HepG2 (cell line): Measurements from ENCODE around the gene NKD1. TPM values are rescaled to one million over a fixed set of nuclear protein-coding genes. Genes with fewer than 3 reads are reported as not detected.
A peak's percentile ranks its signal among the peaks of the same experiment; 100 is the strongest.

Experiments
- ATAC-seq: fragments of 200-7000 bp; cut with Tn5 transposase; 3 replicates; pipeline ENCODE4 v1.9.1; 2020; ENCODE audit warnings: mild to moderate bottlenecking, moderate library complexity
- BruUV-seq: library from RNA; stranded (reverse); fragments of 400-500 nt; replicated peaks from 2 replicates; lab custom pipeline; 2021; lab: Mats Ljungman, UMichigan
- CTCF ChIA-PET: fragments of 300-600 bp; formaldehyde crosslinking; extraction: SDS; loops from one replicate; lab custom pipeline; 2021; ENCODE audit warnings: low total read pairs, inconsistent platforms, low intra/inter-chr PET ratio; lab: Yijun Ruan, JAX
- POLR2A ChIA-PET: fragments of 350-600 bp; sonication (Branson Sonifier 250); formaldehyde crosslinking; loops from one replicate; lab custom pipeline; 2020; ENCODE audit warnings: antibody characterized with exemption, inconsistent platforms; lab: Yijun Ruan, JAX
- DNase-seq: peaks from one replicate; pipeline ENCODE4 v3.0.0-alpha.2; 2015; ENCODE audit warnings: low spot score
- FAIRE-seq: peaks from 3 replicates; lab custom pipeline; 2011; peaks lifted over from hg19 to GRCh38; lab: Jason Lieb, UNC
- H2AFZ ChIP-seq: one replicate; pipeline ENCODE4 v1.6.1; 2011; ENCODE audit warnings: low read length, inconsistent platforms
- H3K27ac ChIP-seq: fragments of 300-600 bp; 3 replicates; pipeline ENCODE4 v1.8.0; 2011; ENCODE audit warnings: mixed run types, mild to moderate bottlenecking, mixed read lengths, low read length, inconsistent platforms; ENCODE audit not compliant: insufficient read depth; ENCODE audit errors: extremely low read length
- H3K27me3 ChIP-seq, 2 experiments: fragments of 200-600 bp in 1 of 2; 2 replicates in 1 of 2; 3 replicates in 1 of 2; pipeline versions ENCODE4 v1.6.0 to v1.8.0; 2011; ENCODE audit warnings: low read length in 2 of 2, mild to moderate bottlenecking in 2 of 2, moderate library complexity in 2 of 2, inconsistent platforms in 1 of 2; ENCODE audit not compliant: insufficient read depth in 2 of 2, control insufficient read depth in 1 of 2
- H3K36me3 ChIP-seq, 2 experiments: fragments of 200-600 bp in 1 of 2; replicated peaks in 1 of 2; 2 replicates in 1 of 2; 3 replicates in 1 of 2; pipeline versions ENCODE4 v1.5.1 to v1.8.0; 2011; ENCODE audit warnings: low read length in 2 of 2, inconsistent platforms in 1 of 2; ENCODE audit not compliant: insufficient read depth in 2 of 2, control insufficient read depth in 1 of 2
- H3K4me1 ChIP-seq: 2 replicates; pipeline ENCODE4 v1.5.1; 2012; ENCODE audit warnings: low read length, inconsistent platforms; ENCODE audit not compliant: insufficient read depth
- H3K4me2 ChIP-seq: 2 replicates; pipeline ENCODE4 v1.6.0; 2011; ENCODE audit warnings: low read depth, low read length, inconsistent platforms
- H3K4me3 ChIP-seq, 3 experiments: fragments of 200-600 bp in 1 of 3; sonication (generic), shearing (Covaris generic) in 1 of 3; replicated peaks in 1 of 3; 2 replicates each; pipeline ENCODE4 v1.5.1; 2011 to 2016; ENCODE audit warnings: low read length in 3 of 3, inconsistent platforms in 2 of 3, low read depth in 2 of 3, mild to moderate bottlenecking in 2 of 3, control low read depth in 1 of 3, mixed read lengths in 1 of 3; ENCODE audit not compliant: insufficient read depth in 1 of 3
- H3K79me2 ChIP-seq: one replicate; pipeline ENCODE4 v1.6.1; 2011; ENCODE audit warnings: low read length, inconsistent platforms; ENCODE audit not compliant: insufficient read depth
- H3K9ac ChIP-seq: 2 replicates; pipeline ENCODE4 v1.6.0; 2011; ENCODE audit warnings: mild to moderate bottlenecking, low read depth, low read length, inconsistent platforms; ENCODE audit not compliant: insufficient read depth
- H3K9me3 ChIP-seq: 2 replicates; pipeline ENCODE4 v1.5.1; 2012; ENCODE audit warnings: mild to moderate bottlenecking, low read length
- H4K20me1 ChIP-seq: 2 replicates; pipeline ENCODE4 v1.6.0; 2011; ENCODE audit warnings: inconsistent platforms, mild to moderate bottlenecking, low read length, moderate library complexity; ENCODE audit not compliant: insufficient read depth
- AGO1 ChIP-seq: fragments of 200-400 bp; formaldehyde crosslinking; IDR thresholded peaks from 2 replicates; pipeline ENCODE4 v1.6.1; 2017; ENCODE audit warnings: mild to moderate bottlenecking, low read depth, low read length, moderate library complexity; ENCODE audit not compliant: poor library complexity, severe bottlenecking
- AGO2 ChIP-seq: fragments of 200-400 bp; formaldehyde crosslinking; optimal IDR thresholded peaks from 2 replicates; pipeline ENCODE3; 2017; ENCODE audit warnings: mild to moderate bottlenecking, low read depth, low read length, moderate library complexity
- FOXM1 ChIP-seq: sonication (generic); formaldehyde crosslinking; IDR thresholded peaks from 2 replicates; pipeline ENCODE4 v1.5.0; 2020; ENCODE audit warnings: missing genetic modification reagents
- MYNN ChIP-seq: sonication (generic); formaldehyde crosslinking; IDR thresholded peaks from 2 replicates; pipeline ENCODE4 v1.4.0; 2020; ENCODE audit warnings: mild to moderate bottlenecking, low read depth, missing genetic modification reagents
- NCOR1 ChIP-seq: fragments of 200-600 bp; sonication (generic); IDR thresholded peaks from 2 replicates; pipeline ENCODE4 v1.7.0; 2017; ENCODE audit warnings: antibody characterized with exemption, low read length, borderline replicate concordance
- PATZ1 ChIP-seq: sonication (generic); formaldehyde crosslinking; IDR thresholded peaks from 2 replicates; pipeline ENCODE4 v1.4.0; 2020; ENCODE audit warnings: missing genetic modification reagents
- POLR2G ChIP-seq: fragments of 200-400 bp; formaldehyde crosslinking; IDR thresholded peaks from 2 replicates; pipeline ENCODE4 v1.6.1; 2018; ENCODE audit warnings: mild to moderate bottlenecking, low read depth, low read length, moderate library complexity
- PRDM15 ChIP-seq: sonication (generic); formaldehyde crosslinking; IDR thresholded peaks from 2 replicates; pipeline ENCODE4 v1.4.0; 2020; ENCODE audit warnings: missing genetic modification reagents
- ZNF737 ChIP-seq: sonication (generic); formaldehyde crosslinking; IDR thresholded peaks from 2 replicates; pipeline ENCODE4 v1.5.0; 2020; ENCODE audit warnings: missing genetic modification reagents, mild to moderate bottlenecking, borderline replicate concordance
- WGBS: methylation state at CpG from one replicate; pipeline ENCODE4 v1.1.6; 2017; ENCODE audit warnings: low lambda C conversion rate; 5-methylcytosine and 5-hydroxymethylcytosine counted together
- in situ Hi-C: cut with HindIII; loops from 2 replicates; pipeline ENCODE4 v1.10.0; 2017; ENCODE audit warnings: low pct_unique_long_range_greater_than_20kb; ENCODE audit not compliant: extremely low pct_ligation_motif_present
- intact Hi-C: fragments of 100-400 bp; cut with micrococcal nuclease; formaldehyde crosslinking; loops from one replicate; pipeline ENCODE4 v1.10.0; 2022; ENCODE audit not compliant: unreplicated experiment
- polyA plus RNA-seq, 8 experiments: library from polyadenylated mRNA; depleted of rRNA in 3 of 8; stranded (reverse) in 7 of 8; unstranded in 1 of 8; fragments of >200 nt; fragmentation: Illumina TruSeq in 4 of 8; extraction: Trizol in 4 of 8; gene quantifications; 2 replicates each; pipeline versions ENCODE4 v1.2.1 to v1.2.3, GENCODE V29; 2011 to 2016; ENCODE audit warnings: low read depth in 4 of 8, missing spikeins in 1 of 8, mixed read lengths in 1 of 8; ENCODE audit not compliant: insufficient read depth in 1 of 8
- total RNA-seq, 5 experiments: library from RNA; depleted of rRNA; stranded (reverse); fragments of >200 nt; fragmentation: Illumina TruSeq; extraction: Trizol; gene quantifications; 2 replicates each; pipeline ENCODE4 v1.2.3, GENCODE V29; 2016; ENCODE audit warnings: low read depth in 1 of 5

NKD1 gene
- total and polyA plus RNA-seq, 2 of the 13 experiments (the other 11 are each of a cell fraction or from before 2014, with no cell fraction given): 70.4 to 121 TPM

DNA sequence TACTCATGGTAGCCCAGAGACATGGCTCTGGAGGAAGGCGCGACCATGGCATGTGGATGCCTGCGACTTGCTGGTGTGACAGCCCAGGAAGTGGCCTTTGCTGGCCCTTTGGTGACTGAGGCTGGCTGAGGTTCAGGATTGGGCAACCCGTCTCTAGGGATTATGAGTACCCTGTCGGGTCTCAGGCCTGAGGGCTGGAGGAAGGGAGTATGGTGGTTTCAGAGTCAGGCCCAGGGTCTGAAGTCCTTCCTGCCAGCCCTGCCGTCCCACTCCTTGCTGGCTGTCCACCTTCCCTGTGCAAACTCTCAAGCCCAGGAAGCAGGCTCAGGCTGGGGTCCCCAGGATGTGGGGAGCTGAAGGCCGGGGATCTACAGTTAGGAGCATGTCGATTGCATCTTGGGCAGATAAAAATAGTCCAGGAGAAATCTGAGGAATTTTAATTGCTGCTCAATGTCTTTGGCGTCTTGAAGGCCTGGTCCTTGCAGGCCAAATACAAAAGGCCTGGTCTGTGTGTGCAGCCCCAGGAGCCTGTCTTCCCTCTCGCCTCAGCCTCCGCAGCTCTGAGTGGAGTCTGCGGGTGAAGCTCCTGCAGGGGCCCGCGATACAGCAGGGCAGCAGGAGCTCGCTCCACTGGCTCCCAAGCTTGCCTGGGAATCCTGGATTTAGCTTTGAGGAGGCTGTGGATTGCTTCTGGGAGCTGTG is 52.5 kb downstream of the NKD1 start (continued):
- TF ChIP-seq PRDM15 (CRISPR knock-in tag) (no peak), MYNN (no peak), NCOR1 (no peak)

GRCh38 chr16:50601341-50601740 is 53.1 kb downstream of the NKD1 start:
- intact Hi-C loops: no loop called here
- no peak for FAIRE-seq
- TF ChIP-seq AGO2 (peak; percentile 81), POLR2G (peak; percentile 5; the same call in 1 of the 2 replicates), ZNF737 (0 out of 2 replicates have a peak, but pooled peaks have one; percentile 61), AGO1 (peak; percentile 38), PATZ1 (CRISPR knock-in tag) (no peak), FOXM1 (no peak)

More at GRCh38 chr16:50601341-50601740, 53.1 kb downstream of the NKD1 start:
- Histone ChIP-seq H3K27ac (no peak overlapping the region), H3K79me2 (peaks cover 83% of the 10 kb centered on the region), H3K4me3 (no peak overlapping the region), H3K4me1 (peaks cover 68% of the 10 kb centered on the region), H3K9me3 (no peaks in the 10 kb centered on the region), H3K9ac (no peak overlapping the region), H2AFZ (no peak overlapping the region), H3K36me3 (peaks cover 72 to 96% of the 10 kb centered on the region in 2 experiments), H3K4me2 (no peak overlapping the region), H3K27me3 (no peaks in the 10 kb centered on the region), H4K20me1 (peaks cover 98% of the 10 kb centered on the region)
- ChIA-PET CTCF (no interaction called here), POLR2A (interaction anchor here (1.0 kb wide), 1 partner anchor 219 kb away, joined by 3 read pairs; no protein-coding TSS in a partner anchor)
- no TSS peak for BruUV-seq
- no peak for ATAC-seq
- in situ Hi-C loops: no loop called here
- no peak for DNase-seq
- 95% methylated on average over 12 of the region's 12 CpGs for WGBS
